Thyroid gland (tissue), 4 donors: ENCODE measurements around the gene STARD9.

Experiments used
- CTCF ChIP-seq, 6 experiments: fragments of 200-600 bp in 3 of 6; fragments of 450-650 bp in 3 of 6; sonication (generic) in 3 of 6; IDR thresholded peaks; one replicate each; pipeline ENCODE4 v1.5.1; 2016 to 2019; ENCODE audit warnings: antibody characterized with exemption in 6 of 6, mild to moderate bottlenecking in 2 of 6, inconsistent platforms in 1 of 6, moderate library complexity in 1 of 6
- POLR2A ChIP-seq, 2 donors: fragments of 450-650 bp; IDR thresholded peaks; one replicate each; pipeline ENCODE4 v1.6.1; 2017; ENCODE audit warnings: antibody characterized with exemption in 2 of 2, mild to moderate bottlenecking in 2 of 2, moderate library complexity in 1 of 2

- no peak for TF ChIP-seq POLR2A (IDR thresholded peaks at IDR 0.05)
- no peak for TF ChIP-seq CTCF (IDR thresholded peaks at IDR 0.05)
Observed at GRCh38 chr15:42665827-42666226, 90.4 kb downstream of the STARD9 start.
